SK-N-SH (cell line): ENCODE data around the gene IDH1. TPM values are rescaled to one million over a fixed set of nuclear protein-coding genes. Genes with fewer than 3 reads are reported as not detected.
A peak's percentile ranks its signal among the peaks of the same experiment; 100 is the strongest.

Experiments
- CTCF ChIA-PET: fragments of 300-600, 350-600 bp; formaldehyde crosslinking; extraction: SDS; loops from one replicate; lab custom pipeline; 2021; lab: Yijun Ruan, JAX
- POLR2A ChIA-PET: fragments of 350-600 bp; sonication (Branson Sonifier 250); formaldehyde crosslinking; extraction: SDS; loops from one replicate; lab custom pipeline; 2020; ENCODE audit warnings: antibody characterized with exemption, inconsistent platforms; lab: Yijun Ruan, JAX
- DNase-seq: peaks from one replicate; pipeline ENCODE4 v3.0.0; 2012
- H2AFZ ChIP-seq: fragments of 200-600 bp; sonication (generic); 2 replicates; pipeline ENCODE4 v1.8.1; 2016; ENCODE audit warnings: antibody characterized with exemption, mild to moderate bottlenecking, low read depth
- H3F3A ChIP-seq: fragments of 200-600 bp; sonication (generic); replicated peaks from 2 replicates; pipeline ENCODE3; 2016; ENCODE audit warnings: antibody characterized with exemption, mild to moderate bottlenecking; ENCODE audit not compliant: insufficient read depth
- H3K27ac ChIP-seq, 2 experiments: fragments of 200-500 bp in 1 of 2; fragments of 200-600 bp in 1 of 2; sonication (Bioruptor generic) in 1 of 2; sonication (generic), shearing (Covaris generic) in 1 of 2; 2 replicates each; pipeline versions ENCODE4 v1.5.1 to v1.6.1; 2014 to 2016; ENCODE audit warnings: low read depth in 2 of 2, inconsistent platforms in 1 of 2, low read length in 1 of 2, mild to moderate bottlenecking in 1 of 2, mixed read lengths in 1 of 2
- H3K27me3 ChIP-seq: fragments of 200-600 bp; sonication (generic), shearing (Covaris generic); 2 replicates; pipeline ENCODE4 v1.6.1; 2016; ENCODE audit warnings: mixed run types; ENCODE audit not compliant: insufficient read depth
- H3K36me3 ChIP-seq, 2 experiments: fragments of 200-500 bp in 1 of 2; fragments of 200-600 bp in 1 of 2; sonication (Bioruptor generic) in 1 of 2; sonication (generic) in 1 of 2; replicated peaks in 1 of 2; 2 replicates each; pipeline versions ENCODE3 to v1.5.1; 2014 to 2016; ENCODE audit warnings: low read length in 1 of 2, mild to moderate bottlenecking in 1 of 2; ENCODE audit not compliant: insufficient read depth in 2 of 2, control insufficient read depth in 1 of 2
- H3K4me1 ChIP-seq, 2 experiments: fragments of 200-500 bp in 1 of 2; fragments of 200-600 bp in 1 of 2; sonication (Bioruptor generic) in 1 of 2; sonication (generic), shearing (Covaris generic) in 1 of 2; 2 replicates each; pipeline versions ENCODE4 v1.5.1 to v1.6.1; 2014 to 2016; ENCODE audit warnings: low read depth in 1 of 2, low read length in 1 of 2, mixed run types in 1 of 2; ENCODE audit not compliant: insufficient read depth in 2 of 2, control insufficient read depth in 1 of 2
- H3K4me2 ChIP-seq: fragments of 200-600 bp; sonication (generic), shearing (Covaris generic); 2 replicates; pipeline ENCODE4 v1.6.1; 2017; ENCODE audit warnings: mixed run types
- H3K4me3 ChIP-seq, 2 experiments: fragments of 200-500 bp in 1 of 2; fragments of 200-600 bp in 1 of 2; sonication (Bioruptor generic) in 1 of 2; sonication (generic), shearing (Covaris generic) in 1 of 2; 2 replicates each; pipeline versions ENCODE4 v1.5.1 to v1.8.1; 2014 to 2016; ENCODE audit warnings: low read depth in 2 of 2, inconsistent platforms in 1 of 2, low read length in 1 of 2, mild to moderate bottlenecking in 1 of 2, mixed read lengths in 1 of 2, moderate library complexity in 1 of 2
- H3K79me2 ChIP-seq: fragments of 200-600 bp; sonication (generic); 2 replicates; pipeline ENCODE4 v1.8.1; 2017; ENCODE audit warnings: mild to moderate bottlenecking; ENCODE audit not compliant: insufficient read depth
- H3K9ac ChIP-seq: fragments of 200-600 bp; sonication (generic); 2 replicates; pipeline ENCODE4 v1.6.1; 2017; ENCODE audit warnings: mixed run types
- H3K9me2 ChIP-seq: fragments of 200-600 bp; sonication (generic); 2 replicates; pipeline ENCODE4 v1.6.1; 2017; ENCODE audit warnings: mixed run types
- H3K9me3 ChIP-seq: fragments of 200-600 bp; sonication (generic); 2 replicates; pipeline ENCODE4 v1.6.1; 2017; ENCODE audit warnings: mixed run types, mild to moderate bottlenecking, moderate library complexity
- H4K20me1 ChIP-seq: fragments of 200-600 bp; sonication (generic); 2 replicates; pipeline ENCODE4 v1.6.1; 2017; ENCODE audit warnings: mild to moderate bottlenecking, mixed run types; ENCODE audit not compliant: insufficient read depth
- CHD2 ChIP-seq: fragments of 150-350 bp; IDR thresholded peaks from 2 replicates; pipeline ENCODE4 v1.6.1; 2018; ENCODE audit warnings: low read length; ENCODE audit not compliant: partially characterized antibody
- ELF1 ChIP-seq: IDR thresholded peaks from 2 replicates; pipeline ENCODE4 v1.4.0; 2012
- EP300 ChIP-seq, 2 experiments: IDR thresholded peaks; 2 replicates each; pipeline versions ENCODE4 v1.4.0 to v1.6.1; 2012; ENCODE audit warnings: borderline replicate concordance in 1 of 2, low read depth in 1 of 2, low read length in 1 of 2
- FOSL2 ChIP-seq: IDR thresholded peaks from 2 replicates; pipeline ENCODE4 v1.4.0; 2012; ENCODE audit warnings: low read depth, mild to moderate bottlenecking, moderate library complexity, borderline replicate concordance
- FOXJ3 ChIP-seq: sonication (generic); formaldehyde crosslinking; IDR thresholded peaks from 2 replicates; pipeline ENCODE4 v1.5.1; 2020; ENCODE audit warnings: mild to moderate bottlenecking, missing genetic modification reagents
- GABPA ChIP-seq: IDR thresholded peaks from 2 replicates; pipeline ENCODE4 v1.4.0; 2012; ENCODE audit warnings: low read depth, mild to moderate bottlenecking
- MXI1 ChIP-seq: IDR thresholded peaks from 2 replicates; pipeline ENCODE4 v1.6.1; 2012; ENCODE audit warnings: mild to moderate bottlenecking, low read depth, low read length, improper control_type of control experiment
- NRF1 ChIP-seq: IDR thresholded peaks from 2 replicates; pipeline ENCODE4 v1.6.1; 2012; ENCODE audit warnings: low read depth, mild to moderate bottlenecking, low read length
- RAD21 ChIP-seq: IDR thresholded peaks from 2 replicates; pipeline ENCODE4 v1.6.1; 2012; ENCODE audit warnings: mild to moderate bottlenecking, low read length
- RCOR1 ChIP-seq: fragments of 150-350 bp; IDR thresholded peaks from 2 replicates; pipeline ENCODE4 v1.6.1; 2017; ENCODE audit warnings: antibody characterized with exemption, low read length
- RFX5 ChIP-seq: IDR thresholded peaks from 2 replicates; pipeline ENCODE4 v1.6.1; 2012; ENCODE audit warnings: mild to moderate bottlenecking, improper control_type of control experiment, low read length
- RXRA ChIP-seq: IDR thresholded peaks from 2 replicates; pipeline ENCODE4 v1.4.0; 2012; ENCODE audit warnings: low read depth, mild to moderate bottlenecking, borderline replicate concordance
- SMC3 ChIP-seq: IDR thresholded peaks from 2 replicates; pipeline ENCODE4 v1.6.1; 2012; ENCODE audit warnings: low read depth, low read length, improper control_type of control experiment
- TAF1 ChIP-seq: IDR thresholded peaks from 2 replicates; pipeline ENCODE4 v1.6.1; 2012; ENCODE audit warnings: low read depth, mild to moderate bottlenecking, low read length, moderate library complexity, borderline replicate concordance
- TCF12 ChIP-seq: IDR thresholded peaks from 2 replicates; pipeline ENCODE4 v1.4.0; 2012
- USF2 ChIP-seq: fragments of 150-350 bp; IDR thresholded peaks from 2 replicates; pipeline ENCODE4 v1.6.1; 2017; ENCODE audit warnings: antibody characterized with exemption, low read length, low read depth, borderline replicate concordance
- YY1 ChIP-seq: IDR thresholded peaks from 2 replicates; pipeline ENCODE4 v1.4.0; 2012; ENCODE audit warnings: low read depth, mild to moderate bottlenecking
- WGBS: methylation state at CpG from one replicate; pipeline ENCODE4 v1.1.6; 2017; ENCODE audit warnings: low lambda C conversion rate; 5-methylcytosine and 5-hydroxymethylcytosine counted together
- polyA plus RNA-seq, 3 experiments: library from polyadenylated mRNA; depleted of rRNA; stranded (reverse); fragments of >200 nt; gene quantifications; 2 replicates each; pipeline ENCODE4 v1.2.3, GENCODE V29; 2012
- TF ChIP-seq, protein P1 (sequence below): IDR thresholded peaks from 2 replicates; pipeline ENCODE4; 2012
- TF ChIP-seq, protein P2 (sequence below): IDR thresholded peaks from 2 replicates; pipeline ENCODE4 v1.4.0; 2012; ENCODE audit warnings: low read depth, borderline replicate concordance
- TF ChIP-seq, protein P3 (sequence below): IDR thresholded peaks from 2 replicates; pipeline ENCODE4 v1.4.0; 2012; ENCODE audit warnings: low read depth

The IDH1 gene
- polyA plus RNA-seq, 1 of the 3 experiments (the other 2 are of a cell fraction): 43.4 TPM

- WGBS: 54% methylated on average over 12 of the region's 13 CpGs
- Histone ChIP-seq H3F3A (peaks cover 7% of the 10 kb centered on the region), H3K79me2 (peaks cover 10% of the 10 kb centered on the region; the same call in 1 of the 2 replicates), H3K4me1 (peaks cover 0 to 8% of the 10 kb centered on the region in 2 experiments; a peak in 3 of 4 replicates), H4K20me1 (no peaks in the 10 kb centered on the region), H3K9ac (peak overlapping the region; percentile 75), H3K4me2 (peak overlapping the region; percentile 86), H3K36me3 (peaks cover 22 to 23% of the 10 kb centered on the region in 2 experiments), H3K9me3 (no peaks in the 10 kb centered on the region), H3K27ac (peak overlapping the region; percentile 74 to 87), H3K4me3 (peak overlapping the region; percentile 52 to 95), H2AFZ (peak overlapping the region; percentile 90), H3K9me2 (no peaks in the 10 kb centered on the region), H3K27me3 (no peaks in the 10 kb centered on the region)
- ChIA-PET POLR2A (interaction anchor here (2.0 to 3.6 kb wide), 2 partner anchors 10 to 154 kb away, joined by 8 to 28 read pairs; partner anchors contain the start of gene PIKFYVE), CTCF (interaction anchor here (0.7 to 6.5 kb wide), 19 partner anchors 10 to 566 kb away, joined by 3 to 87 read pairs (median 7); partner anchors contain the start of genes CRYGC and PIKFYVE)
- TF ChIP-seq TCF12: no peak
- TF ChIP-seq, protein P1, sequence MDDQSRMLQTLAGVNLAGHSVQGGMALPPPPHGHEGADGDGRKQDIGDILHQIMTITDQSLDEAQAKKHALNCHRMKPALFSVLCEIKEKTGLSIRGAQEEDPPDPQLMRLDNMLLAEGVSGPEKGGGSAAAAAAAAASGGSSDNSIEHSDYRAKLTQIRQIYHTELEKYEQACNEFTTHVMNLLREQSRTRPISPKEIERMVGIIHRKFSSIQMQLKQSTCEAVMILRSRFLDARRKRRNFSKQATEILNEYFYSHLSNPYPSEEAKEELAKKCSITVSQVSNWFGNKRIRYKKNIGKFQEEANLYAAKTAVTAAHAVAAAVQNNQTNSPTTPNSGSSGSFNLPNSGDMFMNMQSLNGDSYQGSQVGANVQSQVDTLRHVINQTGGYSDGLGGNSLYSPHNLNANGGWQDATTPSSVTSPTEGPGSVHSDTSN: no peak
- no peak for TF ChIP-seq FOSL2
- TF ChIP-seq TAF1: no peak
- no peak for TF ChIP-seq CHD2
- TF ChIP-seq, protein P2, sequence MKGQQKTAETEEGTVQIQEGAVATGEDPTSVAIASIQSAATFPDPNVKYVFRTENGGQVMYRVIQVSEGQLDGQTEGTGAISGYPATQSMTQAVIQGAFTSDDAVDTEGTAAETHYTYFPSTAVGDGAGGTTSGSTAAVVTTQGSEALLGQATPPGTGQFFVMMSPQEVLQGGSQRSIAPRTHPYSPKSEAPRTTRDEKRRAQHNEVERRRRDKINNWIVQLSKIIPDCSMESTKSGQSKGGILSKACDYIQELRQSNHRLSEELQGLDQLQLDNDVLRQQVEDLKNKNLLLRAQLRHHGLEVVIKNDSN: no peak
- no peak for TF ChIP-seq GABPA
- no peak for TF ChIP-seq YY1
- TF ChIP-seq USF2: no peak
- TF ChIP-seq RCOR1: no peak
- no peak for TF ChIP-seq NRF1
- no peak for DNase-seq
Observed at GRCh38 chr2:208255557-208256106, 761 bp upstream of the IDH1 start.

GRCh38 chr2:208254118-208254870 lies 577 bp downstream of the IDH1 start:
- H3F3A ChIP-seq: peaks cover 7% of the 10 kb centered on the region
- H3K27me3 ChIP-seq: no peaks in the 10 kb centered on the region
- CTCF ChIA-PET: interaction anchor here (0.6 to 6.5 kb wide), 41 partner anchors 9 to 1077 kb away, joined by 3 to 87 read pairs (median 4); partner anchors contain the start of gene PIKFYVE
- 0% methylated on average over 13 of the region's 36 CpGs for WGBS
- H4K20me1 ChIP-seq: no peaks in the 10 kb centered on the region
- H3K9me3 ChIP-seq: no peaks in the 10 kb centered on the region
- peak overlapping the region; percentile 65 for H3K9ac ChIP-seq
- peaks cover 0 to 8% of the 10 kb centered on the region in 2 experiments; a peak in 3 of 4 replicates for H3K4me1 ChIP-seq
- H3K36me3 ChIP-seq: peaks cover 32 to 37% of the 10 kb centered on the region in 2 experiments
- DNase-seq: peak; percentile 90
- H3K4me3 ChIP-seq: peak overlapping the region; percentile 52 to 95
- peaks cover 10% of the 10 kb centered on the region; the same call in 1 of the 2 replicates for H3K79me2 ChIP-seq
- no peaks in the 10 kb centered on the region for H3K9me2 ChIP-seq
- H3K4me2 ChIP-seq: peak overlapping the region; percentile 86
- POLR2A ChIA-PET: interaction anchor here (1.1 to 3.6 kb wide), 3 partner anchors 11 to 152 kb away, joined by 5 to 28 read pairs (median 8); partner anchors contain the start of gene PIKFYVE
- H2AFZ ChIP-seq: peak overlapping the region; percentile 90
- H3K27ac ChIP-seq: peak overlapping the region; percentile 38 to 40
- TF ChIP-seq, protein P3, sequence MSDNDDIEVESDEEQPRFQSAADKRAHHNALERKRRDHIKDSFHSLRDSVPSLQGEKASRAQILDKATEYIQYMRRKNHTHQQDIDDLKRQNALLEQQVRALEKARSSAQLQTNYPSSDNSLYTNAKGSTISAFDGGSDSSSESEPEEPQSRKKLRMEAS: peak; percentile 43; the same call in 1 of the 2 replicates
- TF ChIP-seq MXI1 (peak; percentile 55), TAF1 (peak; percentile 31; the same call in 1 of the 2 replicates), RAD21 (peak; percentile 53), ELF1 (no peak), RXRA (no peak), EP300 (IDR thresholded peaks at IDR 0.05; ENCODE audit: borderline replicate concordance in 1 of 2, low read depth in 1 of 2, low read length in 1 of 2) (no peak), RFX5 (no peak), FOXJ3 (CRISPR knock-in tag) (no peak), CHD2 (peak; percentile 16), SMC3 (peak; percentile 72), FOSL2 (no peak)
- TF ChIP-seq, protein P2: no peak
